ENCODE data around the gene LPCAT3.

Gene LPCAT3

GRCh38 chr12:6941782-6942181, 76.5 kb downstream of the LPCAT3 start:
- Histone ChIP-seq H3K9ac (ENCODE audit: low read length) (peak overlapping the region; percentile 33), H3K4me3 (ENCODE audit: low read length) (no peak overlapping the region), H3K4me1 (ENCODE audit: control insufficient read depth, insufficient read depth, low read length) (peaks cover 38% of the 10 kb centered on the region), H3K36me3 (ENCODE audit: control insufficient read depth, insufficient read depth, low read length, severe bottlenecking) (peaks cover 25% of the 10 kb centered on the region), H3K27me3 (replicated peaks; ENCODE audit: control insufficient read depth, insufficient read depth, low read length) (no peaks in the 10 kb centered on the region), H3K9me3 (ENCODE audit: control insufficient read depth, low read length) (no peaks in the 10 kb centered on the region)
- no peak for DNase-seq (ENCODE audit: low read depth)

GRCh38 chr12:6941267-6941666, 77.0 kb downstream of the LPCAT3 start:
- Histone ChIP-seq H3K9ac (ENCODE audit: low read length) (peak overlapping the region; percentile 33), H3K36me3 (ENCODE audit: control insufficient read depth, insufficient read depth, low read length, severe bottlenecking) (peaks cover 30% of the 10 kb centered on the region)

GRCh38 chr12:6939191-6939540, 79.1 kb downstream of the LPCAT3 start:
- H3K36me3 ChIP-seq (ENCODE audit: control insufficient read depth, insufficient read depth, low read length, severe bottlenecking), result peaks cover 51% of the 10 kb centered on the region
- peaks cover 50% of the 10 kb centered on the region for H3K4me1 ChIP-seq (ENCODE audit: control insufficient read depth, insufficient read depth, low read length)
- DNase-seq (ENCODE audit: low read depth), result no peak
- H3K9ac ChIP-seq (ENCODE audit: low read length), result peak overlapping the region; percentile 92
- no peak overlapping the region for H3K4me3 ChIP-seq (ENCODE audit: low read length)
- H3K27me3 ChIP-seq (replicated peaks; ENCODE audit: control insufficient read depth, insufficient read depth, low read length), result no peaks in the 10 kb centered on the region
- H3K9me3 ChIP-seq (ENCODE audit: control insufficient read depth, low read length), result no peaks in the 10 kb centered on the region

More at GRCh38 chr12:6941267-6941666, 77.0 kb downstream of the LPCAT3 start:
- no peak overlapping the region for H3K4me3 ChIP-seq (ENCODE audit: low read length)
- no peaks in the 10 kb centered on the region for H3K27me3 ChIP-seq (replicated peaks; ENCODE audit: control insufficient read depth, insufficient read depth, low read length)
- no peak for DNase-seq (ENCODE audit: low read depth)
- no peaks in the 10 kb centered on the region for H3K9me3 ChIP-seq (ENCODE audit: control insufficient read depth, low read length)
- H3K4me1 ChIP-seq (ENCODE audit: control insufficient read depth, insufficient read depth, low read length), result peaks cover 40% of the 10 kb centered on the region

GRCh38 chr12:6938353-6939190, 79.7 kb downstream of the LPCAT3 start:
- peak overlapping the region; percentile 81 for H3K4me3 ChIP-seq (ENCODE audit: low read length)
- peak overlapping the region; percentile 92 for H3K9ac ChIP-seq (ENCODE audit: low read length)
- DNase-seq (ENCODE audit: low read depth), result no peak
- H3K9me3 ChIP-seq (ENCODE audit: control insufficient read depth, low read length), result no peaks in the 10 kb centered on the region
- peaks cover 57% of the 10 kb centered on the region for H3K36me3 ChIP-seq (ENCODE audit: control insufficient read depth, insufficient read depth, low read length, severe bottlenecking)
- no peaks in the 10 kb centered on the region for H3K27me3 ChIP-seq (replicated peaks; ENCODE audit: control insufficient read depth, insufficient read depth, low read length)
- H3K4me1 ChIP-seq (ENCODE audit: control insufficient read depth, insufficient read depth, low read length), result peaks cover 54% of the 10 kb centered on the region

GRCh38 chr12:6937481-6938352, 80.6 kb downstream of the LPCAT3 start:
- peak; percentile 97 for DNase-seq (ENCODE audit: low read depth)
- H3K9ac ChIP-seq (ENCODE audit: low read length), result peak overlapping the region; percentile 92
- H3K4me3 ChIP-seq (ENCODE audit: low read length), result peak overlapping the region; percentile 81
- H3K27me3 ChIP-seq (replicated peaks; ENCODE audit: control insufficient read depth, insufficient read depth, low read length), result no peaks in the 10 kb centered on the region
- no peaks in the 10 kb centered on the region for H3K9me3 ChIP-seq (ENCODE audit: control insufficient read depth, low read length)
- H3K36me3 ChIP-seq (ENCODE audit: control insufficient read depth, insufficient read depth, low read length, severe bottlenecking), result peaks cover 64% of the 10 kb centered on the region
- peaks cover 51% of the 10 kb centered on the region for H3K4me1 ChIP-seq (ENCODE audit: control insufficient read depth, insufficient read depth, low read length)

GRCh38 chr12:6936636-6937480, 81.4 kb downstream of the LPCAT3 start:
- Histone ChIP-seq H3K9me3 (ENCODE audit: control insufficient read depth, low read length) (no peaks in the 10 kb centered on the region), H3K9ac (ENCODE audit: low read length) (peak overlapping the region; percentile 92), H3K36me3 (ENCODE audit: control insufficient read depth, insufficient read depth, low read length, severe bottlenecking) (peaks cover 70% of the 10 kb centered on the region), H3K4me1 (ENCODE audit: control insufficient read depth, insufficient read depth, low read length) (peaks cover 55% of the 10 kb centered on the region), H3K27me3 (replicated peaks; ENCODE audit: control insufficient read depth, insufficient read depth, low read length) (no peaks in the 10 kb centered on the region), H3K4me3 (ENCODE audit: low read length) (no peak overlapping the region)
- no peak for DNase-seq (ENCODE audit: low read depth)

GRCh38 chr12:6936194-6936635, 82.1 kb downstream of the LPCAT3 start:
- H3K4me1 ChIP-seq (ENCODE audit: control insufficient read depth, insufficient read depth, low read length), result peaks cover 56% of the 10 kb centered on the region
- no peak overlapping the region for H3K4me3 ChIP-seq (ENCODE audit: low read length)
- H3K27me3 ChIP-seq (replicated peaks; ENCODE audit: control insufficient read depth, insufficient read depth, low read length), result no peaks in the 10 kb centered on the region
- H3K9ac ChIP-seq (ENCODE audit: low read length), result no peak overlapping the region
- no peak for DNase-seq (ENCODE audit: low read depth)
- peaks cover 64% of the 10 kb centered on the region for H3K36me3 ChIP-seq (ENCODE audit: control insufficient read depth, insufficient read depth, low read length, severe bottlenecking)
- H3K9me3 ChIP-seq (ENCODE audit: control insufficient read depth, low read length), result no peaks in the 10 kb centered on the region

- Histone ChIP-seq H3K9me3 (ENCODE audit: control insufficient read depth, low read length) (no peaks in the 10 kb centered on the region), H3K9ac (ENCODE audit: low read length) (peak overlapping the region; percentile 41), H3K4me1 (ENCODE audit: control insufficient read depth, insufficient read depth, low read length) (peaks cover 60% of the 10 kb centered on the region), H3K36me3 (ENCODE audit: control insufficient read depth, insufficient read depth, low read length, severe bottlenecking) (peaks cover 58% of the 10 kb centered on the region), H3K27me3 (replicated peaks; ENCODE audit: control insufficient read depth, insufficient read depth, low read length) (no peaks in the 10 kb centered on the region), H3K4me3 (ENCODE audit: low read length) (no peak overlapping the region)
- DNase-seq (ENCODE audit: low read depth), result no peak
Observed at GRCh38 chr12:6935371-6936193, 82.7 kb downstream of the LPCAT3 start.

- H3K9me3 ChIP-seq (ENCODE audit: control insufficient read depth, low read length), result no peaks in the 10 kb centered on the region
- no peak overlapping the region for H3K4me3 ChIP-seq (ENCODE audit: low read length)
- H3K36me3 ChIP-seq (ENCODE audit: control insufficient read depth, insufficient read depth, low read length, severe bottlenecking), result peaks cover 52% of the 10 kb centered on the region
- H3K4me1 ChIP-seq (ENCODE audit: control insufficient read depth, insufficient read depth, low read length), result peaks cover 68% of the 10 kb centered on the region
- H3K27me3 ChIP-seq (replicated peaks; ENCODE audit: control insufficient read depth, insufficient read depth, low read length), result no peaks in the 10 kb centered on the region
- peak overlapping the region; percentile 41 for H3K9ac ChIP-seq (ENCODE audit: low read length)
- no peak for DNase-seq (ENCODE audit: low read depth)
Observed at GRCh38 chr12:6934110-6934509, 84.2 kb downstream of the LPCAT3 start.

GRCh38 chr12:6932766-6933165, 85.5 kb downstream of the LPCAT3 start:
- H3K9me3 ChIP-seq (ENCODE audit: control insufficient read depth, low read length), result no peaks in the 10 kb centered on the region
- H3K36me3 ChIP-seq (ENCODE audit: control insufficient read depth, insufficient read depth, low read length, severe bottlenecking), result peaks cover 48% of the 10 kb centered on the region
- H3K4me1 ChIP-seq (ENCODE audit: control insufficient read depth, insufficient read depth, low read length), result peaks cover 62% of the 10 kb centered on the region
- H3K27me3 ChIP-seq (replicated peaks; ENCODE audit: control insufficient read depth, insufficient read depth, low read length), result no peaks in the 10 kb centered on the region
- no peak overlapping the region for H3K4me3 ChIP-seq (ENCODE audit: low read length)
- no peak overlapping the region for H3K9ac ChIP-seq (ENCODE audit: low read length)
- DNase-seq (ENCODE audit: low read depth), result no peak

Measured in adipocyte (in vitro differentiated cells).